ENCODE results near the gene ZNF710.
"Not testable (repeated sequence)": the region's sequence is repeated elsewhere in the genome, so short reads cannot be mapped to it uniquely, and the experiment has no call there.

Gene ZNF710

GRCh38 chr15:90109163-90109751 is 108.1 kb downstream of the ZNF710 start:
- DNase-seq, result not testable (repeated sequence)

GRCh38 chr15:90113166-90113565 is 112.0 kb downstream of the ZNF710 start:
- no peak for DNase-seq

GRCh38 chr15:90114451-90114901 is 113.4 kb downstream of the ZNF710 start:
- no peak for DNase-seq

GRCh38 chr15:90115783-90116182 is 114.7 kb downstream of the ZNF710 start:
- DNase-seq, result no peak

GRCh38 chr15:90119367-90119766 is 118.2 kb downstream of the ZNF710 start:
- DNase-seq, result no peak

- DNase-seq, result no peak
These were observed 120.0 kb downstream of the ZNF710 start for GRCh38 chr15:90121086-90121485.

- no peak for DNase-seq
These were observed 123.4 kb downstream of the ZNF710 start for GRCh38 chr15:90124507-90124906.

- no peak for DNase-seq
These were observed 124.9 kb downstream of the ZNF710 start for GRCh38 chr15:90126022-90126421.

GRCh38 chr15:90126596-90127435 is 125.7 kb downstream of the ZNF710 start:
- DNase-seq, result no peak

- DNase-seq, result no peak
These were observed 129.2 kb downstream of the ZNF710 start for GRCh38 chr15:90130291-90130690.
